Keratinocyte (primary cell): ENCODE data around the gene NBPF3.

Experiments
- EZH2 ChIP-seq: IDR thresholded peaks from one replicate; pipeline ENCODE4 v1.6.1; 2012; ENCODE audit warnings: inconsistent platforms, mild to moderate bottlenecking, low read length, moderate library complexity
- TF ChIP-seq, protein P1 (sequence below), 3 experiments: IDR thresholded peaks in 1 of 3; conservative IDR thresholded peaks in 1 of 3; optimal IDR thresholded peaks in 1 of 3; 2 replicates in 2 of 3; 3 replicates in 1 of 3; pipeline versions ENCODE3 to v1.5.1; 2011; ENCODE audit warnings: low read length in 3 of 3, mild to moderate bottlenecking in 3 of 3, moderate library complexity in 2 of 3, control low read depth in 1 of 3, inconsistent platforms in 1 of 3; ENCODE audit not compliant: insufficient read depth in 2 of 3; ENCODE audit errors: extremely low read depth in 1 of 3

GRCh38 chr1:21457654-21458053 lies 17.7 kb downstream of the NBPF3 start:
- TF ChIP-seq EZH2, result no peak
- TF ChIP-seq, protein P1, sequence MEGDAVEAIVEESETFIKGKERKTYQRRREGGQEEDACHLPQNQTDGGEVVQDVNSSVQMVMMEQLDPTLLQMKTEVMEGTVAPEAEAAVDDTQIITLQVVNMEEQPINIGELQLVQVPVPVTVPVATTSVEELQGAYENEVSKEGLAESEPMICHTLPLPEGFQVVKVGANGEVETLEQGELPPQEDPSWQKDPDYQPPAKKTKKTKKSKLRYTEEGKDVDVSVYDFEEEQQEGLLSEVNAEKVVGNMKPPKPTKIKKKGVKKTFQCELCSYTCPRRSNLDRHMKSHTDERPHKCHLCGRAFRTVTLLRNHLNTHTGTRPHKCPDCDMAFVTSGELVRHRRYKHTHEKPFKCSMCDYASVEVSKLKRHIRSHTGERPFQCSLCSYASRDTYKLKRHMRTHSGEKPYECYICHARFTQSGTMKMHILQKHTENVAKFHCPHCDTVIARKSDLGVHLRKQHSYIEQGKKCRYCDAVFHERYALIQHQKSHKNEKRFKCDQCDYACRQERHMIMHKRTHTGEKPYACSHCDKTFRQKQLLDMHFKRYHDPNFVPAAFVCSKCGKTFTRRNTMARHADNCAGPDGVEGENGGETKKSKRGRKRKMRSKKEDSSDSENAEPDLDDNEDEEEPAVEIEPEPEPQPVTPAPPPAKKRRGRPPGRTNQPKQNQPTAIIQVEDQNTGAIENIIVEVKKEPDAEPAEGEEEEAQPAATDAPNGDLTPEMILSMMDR (optimal IDR thresholded peaks at IDR 0.05 in 1 of 3, IDR thresholded peaks at IDR 0.05 in 1 of 3, conservative IDR thresholded peaks at IDR 0.05 in 1 of 3; ENCODE audit: extremely low read depth in 1 of 3, insufficient read depth in 2 of 3, low read length in 3 of 3), result no peak
